Measurements from ENCODE around the gene LRRFIP1. TPM values are rescaled to one million over a fixed set of nuclear protein-coding genes. Genes with fewer than 3 reads are reported as not detected.

LRRFIP1 gene
- total RNA-seq, 1 donor from 2014 or later = 40.7 TPM

GRCh38 chr2:237708065-237708398, 80.6 kb downstream of the LRRFIP1 start:
- Histone ChIP-seq H3K4me1 (no peaks in the 10 kb centered on the region), H3K27me3 (no peaks in the 10 kb centered on the region), H2AFZ (replicated peaks) (no peak overlapping the region), H4K20me1 (ENCODE audit: low read depth) (peaks cover 4% of the 10 kb centered on the region), H3F3A (ENCODE audit: low read depth) (no peaks in the 10 kb centered on the region), H3K9me3 (ENCODE audit: low read depth) (no peaks in the 10 kb centered on the region), H3K9ac (no peak overlapping the region), H3K4me3 (no peak overlapping the region), H3K27ac (no peak overlapping the region), H3K36me3 (no peaks in the 10 kb centered on the region), H3K4me2 (no peak overlapping the region), H3K79me2 (ENCODE audit: low read depth) (no peaks in the 10 kb centered on the region)
- Mint-ChIP-seq H3K36me3 (peaks cover 10% of the 10 kb centered on the region), H3K4me3 (no peak overlapping the region), H3K9me3 (no peaks in the 10 kb centered on the region), H3K27me3 (ENCODE audit: insufficient read depth, low read depth) (peaks cover 4% of the 10 kb centered on the region), H3K4me1 (peaks cover 26% of the 10 kb centered on the region), H3K27ac (no peak overlapping the region)
- no peak for TF ChIP-seq EZH2phosphoT487 (IDR thresholded peaks at IDR 0.05)
- no peak for TF ChIP-seq EZH2 (IDR thresholded peaks at IDR 0.05)
- TF ChIP-seq CTCF (IDR thresholded peaks at IDR 0.05) = no peak
- no peak for DNase-seq (ENCODE audit: low spot score)

DNA sequence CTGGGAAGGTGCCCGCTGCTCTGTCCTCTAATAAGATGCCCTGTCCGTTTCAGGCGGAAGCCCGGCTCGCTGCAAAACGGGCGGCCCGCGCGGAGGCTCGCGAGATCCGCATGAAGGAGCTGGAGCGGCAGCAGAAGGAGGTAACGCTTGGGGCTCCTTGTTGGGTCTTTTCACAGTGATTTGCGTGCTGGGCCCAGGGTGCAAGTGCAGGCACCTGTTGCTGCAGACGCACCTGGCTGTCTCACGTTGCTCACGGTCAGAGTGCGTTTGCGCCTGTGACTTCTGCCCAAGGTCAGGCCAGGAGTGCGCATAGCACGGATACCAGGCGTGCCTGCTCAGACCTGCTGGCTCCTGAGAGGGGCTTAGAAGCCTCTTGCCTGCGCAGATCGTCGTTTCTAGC, 81.1 kb downstream of the LRRFIP1 start:
- Mint-ChIP-seq H3K9me3 (no peaks in the 10 kb centered on the region), H3K36me3 (peaks cover 10% of the 10 kb centered on the region), H3K27me3 (ENCODE audit: insufficient read depth, low read depth) (peaks cover 4% of the 10 kb centered on the region), H3K27ac (no peak overlapping the region), H3K4me3 (no peak overlapping the region), H3K4me1 (peaks cover 26% of the 10 kb centered on the region)
- H4K20me1 ChIP-seq (ENCODE audit: low read depth) = peaks cover 4% of the 10 kb centered on the region
- no peak overlapping the region for H2AFZ ChIP-seq (replicated peaks)
- H3F3A ChIP-seq (ENCODE audit: low read depth) = no peaks in the 10 kb centered on the region
- no peaks in the 10 kb centered on the region for H3K79me2 ChIP-seq (ENCODE audit: low read depth)
- TF ChIP-seq EZH2phosphoT487 (IDR thresholded peaks at IDR 0.05) (no peak), CTCF (IDR thresholded peaks at IDR 0.05) (no peak), EZH2 (IDR thresholded peaks at IDR 0.05) (no peak)
- H3K4me3 ChIP-seq = no peak overlapping the region
- no peak overlapping the region for H3K4me2 ChIP-seq
- H3K9ac ChIP-seq = no peak overlapping the region
- no peaks in the 10 kb centered on the region for H3K36me3 ChIP-seq
- no peak overlapping the region for H3K27ac ChIP-seq
- DNase-seq (ENCODE audit: low spot score) = no peak
- no peaks in the 10 kb centered on the region for H3K9me3 ChIP-seq (ENCODE audit: low read depth)
- no peaks in the 10 kb centered on the region for H3K4me1 ChIP-seq
- H3K27me3 ChIP-seq = no peaks in the 10 kb centered on the region

DNA sequence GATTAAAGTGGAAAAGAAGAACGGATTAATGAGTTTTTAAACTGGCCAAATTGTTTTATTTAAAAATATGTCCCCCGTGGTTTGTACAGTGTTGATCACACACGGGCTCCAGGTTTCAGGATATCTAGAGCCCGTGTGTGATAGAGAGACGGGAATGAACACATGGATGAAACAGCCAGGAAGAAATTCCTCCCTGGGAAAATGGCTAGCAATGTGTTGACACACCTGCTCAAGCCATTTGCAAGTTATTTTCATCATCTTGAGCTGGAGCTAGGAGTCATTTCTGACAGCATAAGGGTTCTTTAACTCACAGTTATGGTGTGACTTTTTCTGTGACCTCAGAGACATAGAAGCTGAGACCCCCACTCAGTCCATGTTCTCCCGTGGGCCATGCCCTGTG, 81.6 kb downstream of the LRRFIP1 start:
- Histone ChIP-seq H3K9me3 (ENCODE audit: low read depth) (no peaks in the 10 kb centered on the region), H3K9ac (no peak overlapping the region), H3K27ac (no peak overlapping the region), H3K36me3 (no peaks in the 10 kb centered on the region), H3K4me3 (no peak overlapping the region), H2AFZ (replicated peaks) (no peak overlapping the region), H3K79me2 (ENCODE audit: low read depth) (no peaks in the 10 kb centered on the region), H3K27me3 (no peaks in the 10 kb centered on the region), H4K20me1 (ENCODE audit: low read depth) (peaks cover 4% of the 10 kb centered on the region), H3K4me2 (no peak overlapping the region), H3K4me1 (no peaks in the 10 kb centered on the region), H3F3A (ENCODE audit: low read depth) (no peaks in the 10 kb centered on the region)
- Mint-ChIP-seq H3K36me3 (peaks cover 10% of the 10 kb centered on the region), H3K27me3 (ENCODE audit: insufficient read depth, low read depth) (peaks cover 4% of the 10 kb centered on the region), H3K4me1 (peaks cover 23% of the 10 kb centered on the region), H3K4me3 (no peak overlapping the region), H3K9me3 (no peaks in the 10 kb centered on the region), H3K27ac (no peak overlapping the region)
- TF ChIP-seq EZH2 (IDR thresholded peaks at IDR 0.05) = no peak
- no peak for TF ChIP-seq CTCF (IDR thresholded peaks at IDR 0.05)
- TF ChIP-seq EZH2phosphoT487 (IDR thresholded peaks at IDR 0.05) = no peak
- DNase-seq (ENCODE audit: low spot score) = no peak

All from neural progenitor cell (in vitro differentiated cells).